ENCODE data around the gene CNTRL. TPM values are rescaled to one million over a fixed set of nuclear protein-coding genes. Genes with fewer than 3 reads are reported as not detected.

CNTRL gene
- total RNA-seq, 1 donor from 2014 or later = 9.2 TPM

GRCh38 chr9:121141306-121141705, 66.6 kb downstream of the CNTRL start:
- TF ChIP-seq CTCF (conservative IDR thresholded peaks at IDR 0.05; ENCODE audit: low read depth, low read length) = no peak
- no peak overlapping the region for H3K4me3 ChIP-seq (ENCODE audit: low read depth, low read length)
- no peak for DNase-seq (ENCODE audit: low read depth)

GRCh38 chr9:121141706-121142105, 67.0 kb downstream of the CNTRL start:
- TF ChIP-seq CTCF (conservative IDR thresholded peaks at IDR 0.05; ENCODE audit: low read depth, low read length) = no peak
- no peak for DNase-seq (ENCODE audit: low read depth)
- no peak overlapping the region for H3K4me3 ChIP-seq (ENCODE audit: low read depth, low read length)

- TF ChIP-seq CTCF (conservative IDR thresholded peaks at IDR 0.05; ENCODE audit: low read depth, low read length) = no peak
- no peak for DNase-seq (ENCODE audit: low read depth)
- H3K4me3 ChIP-seq (ENCODE audit: low read depth, low read length) = no peak overlapping the region
These were observed 69.0 kb downstream of the CNTRL start for GRCh38 chr9:121143771-121144170.

GRCh38 chr9:121144482-121144881, 69.7 kb downstream of the CNTRL start:
- TF ChIP-seq CTCF (conservative IDR thresholded peaks at IDR 0.05; ENCODE audit: low read depth, low read length) = no peak
- DNase-seq (ENCODE audit: low read depth) = no peak
- H3K4me3 ChIP-seq (ENCODE audit: low read depth, low read length) = no peak overlapping the region

- DNase-seq (ENCODE audit: low read depth) = no peak
- TF ChIP-seq CTCF (conservative IDR thresholded peaks at IDR 0.05; ENCODE audit: low read depth, low read length) = no peak
- no peak overlapping the region for H3K4me3 ChIP-seq (ENCODE audit: low read depth, low read length)
These were observed 75.4 kb downstream of the CNTRL start for GRCh38 chr9:121150188-121150587.

GRCh38 chr9:121153642-121154041, 78.9 kb downstream of the CNTRL start:
- no peak for DNase-seq (ENCODE audit: low read depth)
- no peak overlapping the region for H3K4me3 ChIP-seq (ENCODE audit: low read depth, low read length)
- TF ChIP-seq CTCF (conservative IDR thresholded peaks at IDR 0.05; ENCODE audit: low read depth, low read length) = no peak

GRCh38 chr9:121154782-121155181, 80.0 kb downstream of the CNTRL start:
- no peak overlapping the region for H3K4me3 ChIP-seq (ENCODE audit: low read depth, low read length)
- no peak for TF ChIP-seq CTCF (conservative IDR thresholded peaks at IDR 0.05; ENCODE audit: low read depth, low read length)
- DNase-seq (ENCODE audit: low read depth) = no peak

All from epithelial cell of proximal tubule (primary cell).